HG02870 (cell line): ENCODE data around the gene LHFPL4.
"Not testable (repeated sequence)": the region's sequence is repeated elsewhere in the genome, so short reads cannot be mapped to it uniquely, and the experiment has no call there.

ENCODE experiments used
- ATAC-seq: cut with Tn5 transposase; IDR thresholded peaks from one replicate; pipeline ENCODE4 v1.9.1; 2021; ENCODE audit warnings: mild to moderate bottlenecking, moderate library complexity; ENCODE audit not compliant: unreplicated experiment

LHFPL4 gene

GRCh38 chr3:9542182-9542581 is 11.4 kb downstream of the LHFPL4 start:
- no peak for ATAC-seq

DNA sequence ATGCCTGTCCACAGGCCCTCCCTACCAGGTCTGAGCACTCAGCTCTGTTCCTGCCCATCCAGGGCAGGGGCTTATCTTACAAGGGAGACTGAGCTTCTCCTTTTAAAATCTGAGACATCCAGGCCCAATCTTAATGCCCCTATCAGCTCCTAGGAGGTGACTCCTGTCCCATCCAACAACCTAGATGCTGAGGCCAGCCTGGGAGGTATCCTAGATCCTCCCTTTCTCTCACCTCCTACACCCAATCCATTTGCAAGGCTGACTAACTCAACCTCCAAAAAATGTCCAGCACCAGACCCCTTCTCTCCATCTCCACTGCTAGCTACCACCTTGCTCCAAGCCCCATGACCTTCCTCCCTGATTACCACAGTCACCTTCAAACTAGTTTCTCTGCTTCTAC is 17.4 kb downstream of the LHFPL4 start:
- ATAC-seq = no peak

- no peak for ATAC-seq
Measured at GRCh38 chr3:9534429-9534828, 19.2 kb downstream of the LHFPL4 start.

DNA sequence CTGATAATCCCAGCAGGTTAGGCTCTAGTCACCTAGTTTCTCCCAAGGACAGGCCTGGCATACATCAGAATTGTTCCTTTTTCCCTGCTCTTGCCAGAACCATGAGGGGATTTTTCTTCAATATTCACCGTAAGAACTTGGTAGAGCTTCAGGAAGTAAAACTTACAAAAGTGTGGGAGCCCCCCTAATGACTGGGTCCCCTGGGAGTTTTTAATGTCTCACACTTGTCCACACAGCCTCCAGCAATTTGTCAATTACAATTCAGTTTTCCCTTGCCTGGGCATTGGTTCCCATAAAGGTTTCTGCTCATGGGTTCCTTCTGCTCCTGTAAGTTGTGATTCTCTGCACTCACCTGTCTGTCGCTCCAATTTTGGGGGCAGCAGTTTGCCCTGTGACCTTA is 28.5 kb downstream of the LHFPL4 start:
- no peak for ATAC-seq

GRCh38 chr3:9514956-9515355 is 38.7 kb downstream of the LHFPL4 start:
- ATAC-seq = no peak

DNA sequence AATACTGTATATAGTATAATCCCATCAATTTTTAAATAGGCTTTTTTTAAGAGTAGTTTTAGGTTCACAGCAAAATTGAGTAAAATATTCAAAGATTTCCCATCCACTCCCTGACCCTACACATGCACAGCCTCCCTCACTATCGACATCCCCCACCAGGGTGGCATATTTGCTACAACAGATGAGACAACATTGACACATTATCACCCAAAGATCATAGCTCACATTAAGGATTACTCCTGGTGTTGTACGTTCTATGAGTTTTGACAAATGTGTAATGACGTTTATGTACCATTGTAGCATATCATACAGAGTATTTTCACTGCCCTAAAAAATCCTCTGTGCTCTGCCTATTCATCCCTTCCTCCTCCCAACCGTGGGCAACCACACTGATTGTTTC is 39.3 kb downstream of the LHFPL4 start:
- ATAC-seq = no peak

GRCh38 chr3:9512456-9513045 is 41.1 kb downstream of the LHFPL4 start:
- no peak for ATAC-seq

- no peak for ATAC-seq
Measured at GRCh38 chr3:9508781-9509180, 44.8 kb downstream of the LHFPL4 start.

- no peak for ATAC-seq
Measured at GRCh38 chr3:9507586-9508578, 45.7 kb downstream of the LHFPL4 start.

GRCh38 chr3:9503283-9503682 is 50.3 kb downstream of the LHFPL4 start:
- ATAC-seq = no peak

- no peak for ATAC-seq
Measured at GRCh38 chr3:9501226-9501625, 52.4 kb downstream of the LHFPL4 start.

DNA sequence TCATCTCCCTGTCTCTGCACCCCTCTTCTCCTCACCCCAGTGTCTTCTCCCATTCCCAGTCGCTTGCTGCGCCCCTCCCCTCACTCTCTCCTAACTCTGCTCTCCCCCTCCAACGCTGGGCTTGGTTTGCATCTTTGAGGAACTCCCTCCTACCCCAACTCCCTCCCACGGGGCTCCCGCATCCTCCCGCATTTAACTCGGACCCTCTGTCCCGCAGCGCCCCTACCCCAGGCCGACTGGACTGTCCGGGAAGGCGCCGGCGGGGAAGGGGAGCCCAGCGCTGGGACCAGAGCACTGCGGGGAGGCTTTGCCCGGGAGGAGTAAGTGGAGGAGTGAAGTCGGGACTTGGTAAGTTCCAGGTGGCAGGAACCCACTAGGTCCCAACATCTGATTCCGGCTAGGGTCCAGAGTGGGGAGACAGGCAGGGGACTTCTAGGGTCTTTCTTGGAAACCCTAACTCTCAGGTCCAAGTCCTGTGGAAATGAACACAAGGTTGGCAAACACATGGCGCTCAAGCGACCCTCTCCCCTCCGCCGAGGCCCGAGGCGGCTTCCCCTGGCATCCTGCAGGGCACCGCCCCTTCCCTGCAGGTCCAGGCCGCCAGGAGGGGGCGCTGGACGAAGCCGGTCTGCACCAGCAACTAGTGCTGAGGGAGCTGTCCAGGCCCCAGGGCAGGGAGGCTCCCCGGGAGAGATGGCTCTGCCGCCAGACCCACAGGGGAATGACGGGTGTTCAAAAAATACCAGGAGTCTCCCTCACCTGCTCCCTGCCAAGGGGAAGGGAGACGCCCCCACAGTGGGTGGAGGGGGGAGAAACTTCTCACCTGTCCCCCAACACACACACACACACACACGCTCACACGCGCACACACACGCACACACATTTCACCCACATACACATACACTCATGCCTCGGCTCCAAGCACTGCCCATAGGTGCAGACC is 53.2 kb downstream of the LHFPL4 start:
- no peak for ATAC-seq

- no peak for ATAC-seq
Measured at GRCh38 chr3:9499455-9500107, 54.0 kb downstream of the LHFPL4 start.

GRCh38 chr3:9498781-9499180 is 54.8 kb downstream of the LHFPL4 start:
- no peak for ATAC-seq

DNA sequence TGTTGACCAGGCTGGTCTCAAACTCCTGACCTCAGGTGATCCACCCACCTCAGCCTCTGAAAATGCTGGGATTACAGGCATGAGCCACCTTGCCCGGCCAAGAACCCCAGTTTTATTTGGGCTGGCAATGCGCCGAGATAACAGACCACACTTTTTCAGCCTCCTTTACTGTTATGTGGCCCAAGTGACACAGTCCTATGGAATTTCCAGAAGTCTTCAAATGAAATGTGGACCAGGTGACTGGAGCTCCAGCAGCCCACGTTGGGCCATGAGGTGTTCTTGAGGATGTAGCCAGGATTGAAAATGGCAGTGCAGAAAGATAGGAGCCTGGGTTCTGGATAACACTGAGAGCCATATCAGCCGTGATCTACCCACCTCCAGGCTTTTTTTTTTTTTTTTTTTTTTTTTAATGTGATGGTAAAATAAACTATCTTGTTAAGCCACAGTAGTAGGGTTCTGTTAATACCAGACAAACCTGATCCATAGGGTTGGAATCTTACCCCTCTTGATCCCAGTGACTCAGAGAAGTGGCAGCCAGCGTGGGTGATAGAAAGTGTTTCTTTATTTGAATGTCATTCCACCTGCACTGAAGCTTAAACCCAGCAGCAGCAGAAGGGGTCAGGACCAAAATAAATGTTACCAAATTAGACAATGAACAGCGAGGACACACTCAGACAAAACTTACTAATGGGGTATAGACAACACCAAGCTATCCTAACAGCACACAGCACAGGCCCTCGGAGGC is 55.6 kb downstream of the LHFPL4 start:
- ATAC-seq = no peak

DNA sequence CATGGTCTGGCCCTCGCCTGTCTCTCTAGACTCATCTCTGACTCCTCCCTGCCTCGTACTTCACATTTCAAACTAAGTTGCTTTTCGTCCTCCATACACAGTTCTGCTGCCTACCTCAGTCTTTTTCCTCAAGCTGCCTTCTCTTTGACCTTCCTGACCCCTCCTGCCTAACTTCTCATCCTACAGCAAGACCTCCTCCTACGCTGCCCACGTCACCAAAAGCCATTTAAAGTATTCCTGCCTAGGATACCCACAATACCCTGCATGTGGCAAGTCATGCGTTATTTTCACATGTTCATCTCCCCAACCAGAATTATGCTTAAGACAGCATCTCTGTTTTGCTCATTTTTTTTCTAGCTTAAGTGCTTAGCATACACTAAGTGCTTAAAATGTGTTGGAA is 56.7 kb downstream of the LHFPL4 start:
- no peak for ATAC-seq

DNA sequence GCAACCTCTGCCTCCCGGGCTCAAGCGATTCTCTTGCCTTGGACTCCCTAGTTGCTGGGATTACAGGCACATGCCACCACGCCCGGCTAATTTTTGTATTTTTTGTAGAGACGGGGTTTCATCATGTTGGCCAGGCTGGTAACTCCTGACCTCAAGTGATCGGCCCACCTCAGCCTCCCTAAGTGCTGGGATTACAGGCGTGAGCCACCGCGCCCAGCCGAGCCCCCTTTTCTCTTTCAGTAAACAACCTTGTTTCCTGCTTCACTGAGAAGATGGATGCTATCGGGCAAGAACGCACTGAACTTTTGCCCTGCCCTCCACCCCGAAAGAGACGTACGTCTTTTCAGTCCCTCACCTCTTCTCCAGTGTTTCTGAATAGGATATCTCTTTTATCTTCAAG is 59.6 kb downstream of the LHFPL4 start:
- ATAC-seq = not testable (repeated sequence)

DNA sequence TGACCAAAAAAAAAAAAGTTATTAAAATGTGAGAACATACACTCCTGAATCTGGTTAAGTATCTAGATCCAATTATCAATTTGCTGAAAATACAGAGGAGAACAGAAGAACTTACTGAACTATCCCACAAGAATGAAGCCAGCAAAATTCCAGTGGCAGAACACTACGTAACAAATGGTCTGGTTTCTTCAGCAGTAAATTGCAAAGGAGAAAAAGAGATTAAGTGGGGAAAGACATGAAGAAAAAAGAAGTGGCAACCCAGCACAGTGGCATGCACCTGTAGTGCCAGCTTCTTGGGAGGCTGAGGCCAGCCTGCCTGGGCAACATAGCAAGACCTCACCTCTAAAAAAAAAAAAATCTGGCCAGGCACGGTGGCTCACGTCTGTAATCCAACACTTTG is 62.1 kb downstream of the LHFPL4 start:
- ATAC-seq = no peak

- ATAC-seq = no peak
Measured at GRCh38 chr3:9485248-9485647, 68.4 kb downstream of the LHFPL4 start.

DNA sequence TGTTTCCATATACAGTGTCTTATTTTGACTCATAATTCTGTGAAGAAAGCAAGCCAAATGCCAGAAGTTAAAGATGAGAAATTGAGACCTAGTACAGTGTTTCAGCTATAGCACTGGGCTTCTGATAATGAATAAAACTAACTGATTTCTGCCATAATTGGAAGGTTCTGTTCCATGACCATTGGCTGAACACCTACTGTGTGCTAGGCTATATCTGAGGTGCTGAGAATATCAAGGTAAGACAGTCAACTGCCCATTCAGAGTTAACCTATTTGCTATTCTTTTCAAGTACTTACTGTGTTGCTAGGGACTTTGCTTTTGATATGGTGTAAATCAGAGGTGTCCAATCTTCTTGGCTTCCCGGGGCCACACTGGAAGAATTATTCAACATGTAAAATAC is 73.4 kb downstream of the LHFPL4 start:
- ATAC-seq = no peak
